H1 (cell line): ENCODE measurements around the gene MAGEA8. TPM values are rescaled to one million over a fixed set of nuclear protein-coding genes. Genes with fewer than 3 reads are reported as not detected.

Experiments used
- CTCF ChIA-PET: fragments of 300-600 bp; sonication (Branson Sonifier 250); formaldehyde crosslinking; loops from one replicate; lab custom pipeline; 2021; ENCODE audit not compliant: partially characterized antibody; lab: Charles Lee
- POLR2A ChIA-PET: fragments of 300-600 bp; sonication (Branson Sonifier 250); formaldehyde crosslinking; loops from one replicate; lab custom pipeline; 2021; ENCODE audit warnings: inconsistent platforms; ENCODE audit not compliant: partially characterized antibody; lab: Charles Lee
- DNase-seq, 2 experiments: peaks; one replicate each; pipeline versions ENCODE4 v3.0.0 to v3.0.0-alpha.2; 2010 to 2022; ENCODE audit warnings: low spot score in 2 of 2, low read depth in 1 of 2, mixed read lengths in 1 of 2
- FAIRE-seq: peaks from 2 replicates; lab custom pipeline; 2011; peaks lifted over from hg19 to GRCh38; lab: Jason Lieb, UNC
- H2AFZ ChIP-seq: 2 replicates; pipeline ENCODE4 v1.8.1; 2012; ENCODE audit warnings: low read length, inconsistent platforms
- H2AK5ac ChIP-seq: 2 replicates; pipeline ENCODE4 v1.6.1; 2013; ENCODE audit warnings: low read depth, low read length
- H2BK120ac ChIP-seq: replicated peaks from 2 replicates; pipeline ENCODE3; 2013; ENCODE audit warnings: low read depth, low read length, inconsistent platforms
- H2BK12ac ChIP-seq: 2 replicates; pipeline ENCODE4 v1.6.1; 2013; ENCODE audit warnings: low read depth, low read length
- H2BK15ac ChIP-seq: 2 replicates; pipeline ENCODE4 v1.6.1; 2013; ENCODE audit warnings: low read length
- H2BK20ac ChIP-seq: 2 replicates; pipeline ENCODE4 v1.6.1; 2013; ENCODE audit warnings: low read length
- H2BK5ac ChIP-seq: 2 replicates; pipeline ENCODE4 v1.6.1; 2013; ENCODE audit warnings: low read depth, low read length
- H3K14ac ChIP-seq: 2 replicates; pipeline ENCODE4 v1.6.1; 2013; ENCODE audit warnings: inconsistent platforms; ENCODE audit not compliant: insufficient read length
- H3K18ac ChIP-seq: 2 replicates; pipeline ENCODE4 v1.6.1; 2013; ENCODE audit warnings: low read length; ENCODE audit errors: extremely low read depth
- H3K23ac ChIP-seq: 2 replicates; pipeline ENCODE4 v1.6.1; 2013; ENCODE audit warnings: inconsistent platforms; ENCODE audit not compliant: insufficient read length
- H3K23me2 ChIP-seq: 2 replicates; pipeline ENCODE4 v1.6.1; 2013; ENCODE audit warnings: low read depth, low read length
- H3K27ac ChIP-seq: 2 replicates; pipeline ENCODE4 v1.6.1; 2011; ENCODE audit warnings: low read depth, low read length, inconsistent platforms
- H3K27me3 ChIP-seq, 4 experiments: replicated peaks in 1 of 4; 1 replicate in 1 of 4; 2 replicates in 3 of 4; pipeline versions ENCODE4 v1.6.1 to v1.8.1; 2011 to 2013; ENCODE audit warnings: low read length in 3 of 4, mild to moderate bottlenecking in 3 of 4, inconsistent platforms in 2 of 4, mixed read lengths in 2 of 4, moderate library complexity in 1 of 4; ENCODE audit not compliant: control insufficient read depth in 3 of 4, insufficient read depth in 3 of 4; ENCODE audit errors: extremely low read depth in 1 of 4
- H3K36me3 ChIP-seq, 4 experiments: 2 replicates each; pipeline versions ENCODE4 v1.6.1 to v1.8.1; 2011 to 2013; ENCODE audit warnings: mild to moderate bottlenecking in 4 of 4, low read length in 3 of 4, moderate library complexity in 2 of 4, control low read depth in 1 of 4, inconsistent platforms in 1 of 4; ENCODE audit not compliant: insufficient read depth in 4 of 4, control insufficient read depth in 2 of 4
- H3K4ac ChIP-seq: replicated peaks from 2 replicates; pipeline ENCODE3; 2013; ENCODE audit warnings: low read length, low read depth, mixed read lengths, inconsistent platforms; ENCODE audit not compliant: insufficient read length
- H3K4me1 ChIP-seq, 4 experiments: replicated peaks in 1 of 4; 1 replicate in 1 of 4; 2 replicates in 3 of 4; pipeline versions ENCODE4 v1.6.1 to v1.8.1; 2011 to 2013; ENCODE audit warnings: low read length in 3 of 4, inconsistent platforms in 2 of 4, mixed read lengths in 1 of 4; ENCODE audit not compliant: insufficient read depth in 4 of 4, control insufficient read depth in 3 of 4
- H3K4me2 ChIP-seq, 2 experiments: 2 replicates each; pipeline versions ENCODE4 v1.6.1 to v1.8.1; 2011 to 2013; ENCODE audit warnings: low read depth in 2 of 2, low read length in 2 of 2, control low read depth in 1 of 2, inconsistent platforms in 1 of 2, mild to moderate bottlenecking in 1 of 2; ENCODE audit not compliant: insufficient read depth in 1 of 2
- H3K4me3 ChIP-seq, 4 experiments: fragments of 200-600, 300-600 bp in 1 of 4; sonication (generic), shearing (Covaris generic), sonication (Bioruptor Twin) in 1 of 4; 2 replicates each; pipeline versions ENCODE4 v1.5.1 to v1.8.1; 2011 to 2016; ENCODE audit warnings: low read length in 4 of 4, low read depth in 3 of 4, control low read depth in 2 of 4, inconsistent platforms in 2 of 4, mild to moderate bottlenecking in 2 of 4, mixed read lengths in 1 of 4, moderate library complexity in 1 of 4; ENCODE audit not compliant: insufficient read depth in 2 of 4; ENCODE audit errors: extremely low read depth in 1 of 4
- H3K56ac ChIP-seq: replicated peaks from 2 replicates; pipeline ENCODE3; 2013; ENCODE audit warnings: low read depth, mild to moderate bottlenecking, mixed read lengths, low read length, inconsistent platforms; ENCODE audit not compliant: insufficient read length
- H3K79me1 ChIP-seq: 2 replicates; pipeline ENCODE4 v1.6.1; 2013; ENCODE audit warnings: low read depth, low read length, control low read depth
- H3K79me2 ChIP-seq, 2 experiments: 2 replicates each; pipeline versions ENCODE4 v1.6.1 to v1.8.1; 2012 to 2013; ENCODE audit warnings: low read length in 2 of 2, mild to moderate bottlenecking in 2 of 2, inconsistent platforms in 1 of 2; ENCODE audit not compliant: insufficient read depth in 2 of 2, control insufficient read depth in 1 of 2
- H3K9ac ChIP-seq, 4 experiments: replicated peaks in 1 of 4; 1 replicate in 1 of 4; 2 replicates in 3 of 4; pipeline versions ENCODE4 v1.6.1 to v1.8.1; 2011 to 2013; ENCODE audit warnings: low read depth in 3 of 4, low read length in 3 of 4, control low read depth in 2 of 4, mild to moderate bottlenecking in 2 of 4, moderate library complexity in 2 of 4, inconsistent platforms in 1 of 4; ENCODE audit errors: extremely low read depth in 1 of 4
- H3K9me3 ChIP-seq, 2 experiments: 2 replicates each; pipeline versions ENCODE4 v1.6.1 to v1.8.1; 2012 to 2013; ENCODE audit warnings: mild to moderate bottlenecking in 2 of 2, moderate library complexity in 2 of 2, control low read depth in 1 of 2, inconsistent platforms in 1 of 2, low read depth in 1 of 2, low read length in 1 of 2, mixed read lengths in 1 of 2; ENCODE audit not compliant: insufficient read depth in 2 of 2
- H4K20me1 ChIP-seq, 2 experiments: replicated peaks in 1 of 2; 2 replicates each; pipeline versions ENCODE3 to v1.8.1; 2011 to 2013; ENCODE audit warnings: inconsistent platforms in 2 of 2, low read length in 2 of 2, mild to moderate bottlenecking in 1 of 2; ENCODE audit not compliant: insufficient read depth in 2 of 2, control insufficient read depth in 1 of 2
- H4K5ac ChIP-seq: 2 replicates; pipeline ENCODE4 v1.6.1; 2013; ENCODE audit warnings: low read length, low read depth, mixed read lengths, inconsistent platforms; ENCODE audit not compliant: insufficient read length
- H4K8ac ChIP-seq: 2 replicates; pipeline ENCODE4 v1.8.0; 2013; ENCODE audit warnings: mild to moderate bottlenecking, moderate library complexity, low read length, inconsistent platforms; ENCODE audit not compliant: insufficient read depth; ENCODE audit errors: extremely low read depth
- H4K91ac ChIP-seq: replicated peaks from 2 replicates; pipeline ENCODE3; 2013; ENCODE audit warnings: low read length, mixed read lengths, inconsistent platforms; ENCODE audit not compliant: insufficient read length
- EGR1 ChIP-seq: IDR thresholded peaks from 2 replicates; pipeline ENCODE4 v1.6.1; 2011; ENCODE audit warnings: low read depth, low read length, borderline replicate concordance
- JUND ChIP-seq: IDR thresholded peaks from 2 replicates; pipeline ENCODE4 v1.6.1; 2011; ENCODE audit warnings: mild to moderate bottlenecking, improper control_type of control experiment, low read length
- NANOG ChIP-seq: IDR thresholded peaks from 2 replicates; pipeline ENCODE4 v1.6.1; 2011; ENCODE audit warnings: low read length, low read depth, mild to moderate bottlenecking, inconsistent platforms; ENCODE audit not compliant: insufficient read depth, poor library complexity, severe bottlenecking
- RAD21 ChIP-seq, 2 experiments: IDR thresholded peaks in 1 of 2; conservative IDR thresholded peaks in 1 of 2; 2 replicates each; pipeline ENCODE4 v1.6.1; 2011; ENCODE audit warnings: low read depth in 2 of 2, low read length in 2 of 2, improper control_type of control experiment in 1 of 2, inconsistent platforms in 1 of 2, mild to moderate bottlenecking in 1 of 2, moderate library complexity in 1 of 2
- WGBS, 2 experiments: shearing (Covaris generic) in 1 of 2; methylation state at CpG; one replicate each; pipeline versions ENCODE4 v1.1.6 to v1.1.7; 2013 to 2015; ENCODE audit warnings: low lambda C conversion rate in 2 of 2, mixed read lengths in 2 of 2, inconsistent platforms in 1 of 2, low coverage in 1 of 2, missing lambda C conversion rate in 1 of 2; ENCODE audit not compliant: insufficient replicate concordance in 2 of 2, insufficient coverage in 1 of 2, insufficient read length in 1 of 2; ENCODE audit errors: extremely low coverage in 1 of 2, missing lambda C conversion rate in 1 of 2; 5-methylcytosine and 5-hydroxymethylcytosine counted together
- long read RNA-seq, 2 experiments: library from RNA in 1 of 2; library from capped mRNA in 1 of 2; stranded (forward); transcript quantifications; one replicate each; pipeline ENCODE4 v2.0.0, GENCODE V29; 2021; ENCODE audit warnings: inconsistent platforms in 1 of 2
- polyA minus RNA-seq, 3 experiments: library from RNA; depleted of rRNA, polyadenylated mRNA; stranded (reverse); fragments of >200 nt; gene quantifications; 1 replicate in 2 of 3; 2 replicates in 1 of 3; pipeline ENCODE4 v1.2.3, GENCODE V29; 2011
- polyA plus RNA-seq, 7 experiments: library from polyadenylated mRNA; depleted of rRNA in 3 of 7; stranded (reverse) in 5 of 7; unstranded in 2 of 7; fragments of >200 nt in 5 of 7; fragments of 200-250 nt in 2 of 7; gene quantifications; 1 replicate in 5 of 7; 2 replicates in 1 of 7; 4 replicates in 1 of 7; pipeline versions ENCODE4 v1.2.1 to v1.2.3, GENCODE V29; 2011 to 2013; ENCODE audit warnings: missing spikeins in 2 of 7, mixed read lengths in 2 of 7
- total RNA-seq: library from RNA; stranded (reverse); fragmentation: NEBNext Ultra II Directional; extraction: Animal tissue kit (Norgen Biotek cat#: 25700); gene quantifications from 2 replicates; pipeline ENCODE4 v1.2.1, GENCODE V29; 2021
- TF ChIP-seq, protein P1 (sequence below), 3 experiments: IDR thresholded peaks; 1 replicate in 2 of 3; 2 replicates in 1 of 3; pipeline versions ENCODE4 v1.5.1 to v1.6.1; 2011; ENCODE audit warnings: low read length in 3 of 3, mild to moderate bottlenecking in 3 of 3, inconsistent platforms in 2 of 3, low read depth in 1 of 3, moderate library complexity in 1 of 3; ENCODE audit not compliant: insufficient read depth in 1 of 3; ENCODE audit errors: control extremely low read depth in 1 of 3

The MAGEA8 gene
- total RNA-seq, result not detected in 2 replicates
- not detected in 2 replicates for polyA plus RNA-seq (2011; rRNA removed)
- polyA plus RNA-seq (2011; cell fraction: cytosol; rRNA removed), result not detected
- not detected for polyA plus RNA-seq (2011; cell fraction: nucleus; rRNA removed)
- polyA plus RNA-seq (2012, experiment 1 of 2), result 0.09 to 0.13 TPM in 2 of 4 replicates, not detected in the others
- not detected for polyA plus RNA-seq (2012, experiment 2 of 2)
- not detected for polyA plus RNA-seq (2013, experiment 1 of 2)
- polyA plus RNA-seq (2013, experiment 2 of 2), result not detected
- polyA minus RNA-seq (2011; rRNA and poly(A)+ RNA removed), result not detected in 2 replicates
- polyA minus RNA-seq (2011; cell fraction: cytosol; rRNA and poly(A)+ RNA removed), result not detected
- polyA minus RNA-seq (2011; cell fraction: nucleus; rRNA and poly(A)+ RNA removed), result not detected
- long read RNA-seq, experiment 1, result 0 reads
- long read RNA-seq, experiment 2, result 0 reads

GRCh38 chrX:149881081-149881711 is at the start of gene MAGEA8:
TSS of gene MAGEA8 (plus strand) at chrX:149881183. CDS start at chrX:149884273, 3,090 bp downstream.
- Histone ChIP-seq H3K18ac (no peak within 1 kb of the TSS), H4K5ac (no peak within 1 kb of the TSS), H3K27ac (no peak within 1 kb of the TSS), H2AK5ac (no peak within 1 kb of the TSS), H2BK120ac (no peak within 1 kb of the TSS), H4K20me1 (no peaks in the 10 kb centered on the region), H2AFZ (no peak within 1 kb of the TSS), H3K4me2 (no peak within 1 kb of the TSS), H3K36me3 (no peaks in the 10 kb centered on the region)
- DNase-seq, result peak in 1 of 2 experiments; percentile 62
- POLR2A ChIA-PET, result no interaction called here
- no peak for TF ChIP-seq EGR1
- TF ChIP-seq, protein P1, sequence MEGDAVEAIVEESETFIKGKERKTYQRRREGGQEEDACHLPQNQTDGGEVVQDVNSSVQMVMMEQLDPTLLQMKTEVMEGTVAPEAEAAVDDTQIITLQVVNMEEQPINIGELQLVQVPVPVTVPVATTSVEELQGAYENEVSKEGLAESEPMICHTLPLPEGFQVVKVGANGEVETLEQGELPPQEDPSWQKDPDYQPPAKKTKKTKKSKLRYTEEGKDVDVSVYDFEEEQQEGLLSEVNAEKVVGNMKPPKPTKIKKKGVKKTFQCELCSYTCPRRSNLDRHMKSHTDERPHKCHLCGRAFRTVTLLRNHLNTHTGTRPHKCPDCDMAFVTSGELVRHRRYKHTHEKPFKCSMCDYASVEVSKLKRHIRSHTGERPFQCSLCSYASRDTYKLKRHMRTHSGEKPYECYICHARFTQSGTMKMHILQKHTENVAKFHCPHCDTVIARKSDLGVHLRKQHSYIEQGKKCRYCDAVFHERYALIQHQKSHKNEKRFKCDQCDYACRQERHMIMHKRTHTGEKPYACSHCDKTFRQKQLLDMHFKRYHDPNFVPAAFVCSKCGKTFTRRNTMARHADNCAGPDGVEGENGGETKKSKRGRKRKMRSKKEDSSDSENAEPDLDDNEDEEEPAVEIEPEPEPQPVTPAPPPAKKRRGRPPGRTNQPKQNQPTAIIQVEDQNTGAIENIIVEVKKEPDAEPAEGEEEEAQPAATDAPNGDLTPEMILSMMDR (IDR thresholded peaks at IDR 0.05; ENCODE audit: control extremely low read depth in 1 of 3, insufficient read depth in 1 of 3, low read depth in 1 of 3, low read length in 3 of 3), result peak; percentile 53 to 64 (median 57)
- TF ChIP-seq JUND, result no peak
- peak; percentile 54 to 67 for TF ChIP-seq RAD21 (IDR thresholded peaks at IDR 0.05 in 1 of 2, conservative IDR thresholded peaks at IDR 0.05 in 1 of 2; ENCODE audit: low read depth in 2 of 2, low read length in 2 of 2)
- TF ChIP-seq NANOG, result no peak
- TF ChIP-seq, all 59 proteins: peak for 2
- H3K23me2 ChIP-seq, result no peaks in the 10 kb centered on the region
- CTCF ChIA-PET, result interaction anchor here (0.6 to 1.5 kb wide), 5 partner anchors 9 to 313 kb away, joined by 3 to 7 read pairs (median 4); no protein-coding TSS in a partner anchor
- H3K27me3 ChIP-seq, result no peaks in the 10 kb centered on the region
- no peak within 1 kb of the TSS for H2BK12ac ChIP-seq
- H3K56ac ChIP-seq, result no peak within 1 kb of the TSS
- no peak for FAIRE-seq
- no peak within 1 kb of the TSS for H3K14ac ChIP-seq
- H3K9me3 ChIP-seq, result no peaks in the 10 kb centered on the region
- H2BK20ac ChIP-seq, result no peak within 1 kb of the TSS
- no peaks in the 10 kb centered on the region for H3K79me1 ChIP-seq
- H3K9ac ChIP-seq, result no peak within 1 kb of the TSS
- H4K91ac ChIP-seq, result no peak within 1 kb of the TSS
- H3K79me2 ChIP-seq, result no peaks in the 10 kb centered on the region
- no peak within 1 kb of the TSS for H2BK5ac ChIP-seq
- H3K4me3 ChIP-seq, result no peak within 1 kb of the TSS
- no peaks in the 10 kb centered on the region for H3K4me1 ChIP-seq
- no peak within 1 kb of the TSS for H3K23ac ChIP-seq
- WGBS, 2 experiments, result 100% methylated on average over 4 of the region's 33 CpGs; no CpG with 5 or more reads in 1 of the 2 experiments
- H2BK15ac ChIP-seq, result no peak within 1 kb of the TSS
- no peak within 1 kb of the TSS for H3K4ac ChIP-seq
- H4K8ac ChIP-seq, result no peak within 1 kb of the TSS
